Small intestine (tissue), 7 donors: ENCODE data around the gene SORT1. TPM values are rescaled to one million over a fixed set of nuclear protein-coding genes. Genes with fewer than 3 reads are reported as not detected.

Experiments
- DNase-seq, 2 donors: peaks; one replicate each; pipeline versions ENCODE4 v3.0.0 to v3.0.0-alpha.2; 2013
- FAIRE-seq: peaks from 2 replicates; lab custom pipeline; 2012; peaks lifted over from hg19 to GRCh38; lab: Jason Lieb, UNC
- H3K27ac ChIP-seq, 3 donors: one replicate each; pipeline ENCODE4 v1.5.1; 2013; ENCODE audit warnings: low read length in 2 of 3, mild to moderate bottlenecking in 2 of 3, control low read depth in 1 of 3, inconsistent platforms in 1 of 3, low read depth in 1 of 3, moderate library complexity in 1 of 3
- H3K27me3 ChIP-seq, 3 donors: one replicate each; pipeline ENCODE4 v1.6.1; 2013; ENCODE audit warnings: low read length in 3 of 3, inconsistent platforms in 1 of 3; ENCODE audit not compliant: control insufficient read depth in 3 of 3, insufficient read depth in 3 of 3
- H3K36me3 ChIP-seq, 3 donors: one replicate each; pipeline ENCODE4 v1.6.1; 2013; ENCODE audit warnings: low read length in 3 of 3, inconsistent platforms in 1 of 3, low read depth in 1 of 3, mild to moderate bottlenecking in 1 of 3, moderate library complexity in 1 of 3; ENCODE audit not compliant: control insufficient read depth in 3 of 3, insufficient read depth in 2 of 3
- H3K4me1 ChIP-seq, 3 donors: one replicate each; pipeline ENCODE4 v1.6.1; 2013; ENCODE audit warnings: low read length in 2 of 3, inconsistent platforms in 1 of 3, low read depth in 1 of 3, mild to moderate bottlenecking in 1 of 3, moderate library complexity in 1 of 3; ENCODE audit not compliant: control insufficient read depth in 3 of 3, insufficient read depth in 2 of 3
- H3K4me3 ChIP-seq, 3 donors: one replicate each; pipeline ENCODE4 v1.5.1; 2013; ENCODE audit warnings: low read length in 3 of 3, control low read depth in 1 of 3, inconsistent platforms in 1 of 3, low read depth in 1 of 3, mild to moderate bottlenecking in 1 of 3, moderate library complexity in 1 of 3
- H3K9me3 ChIP-seq, 2 donors: one replicate each; pipeline ENCODE4 v1.6.1; 2013; ENCODE audit warnings: low read depth in 1 of 2, low read length in 1 of 2; ENCODE audit not compliant: control insufficient read depth in 2 of 2, insufficient read depth in 1 of 2
- WGBS, 3 donors: extraction: QIAGEN DNeasy Blood & Tissue Kit; methylation state at CpG; one replicate each; pipeline ENCODE4 v1.1.7; 2013; 5-methylcytosine and 5-hydroxymethylcytosine counted together
- polyA plus RNA-seq, 4 donors: library from polyadenylated mRNA; stranded (reverse) in 3 of 4; unstranded in 1 of 4; fragments of 200-250 nt in 3 of 4; fragments of 120-200 nt in 1 of 4; gene quantifications; one replicate each; pipeline versions ENCODE4 v1.2.1 to v1.2.3, GENCODE V29; 2013
- donor health status: healthy with polysubstance abuse.
- donor health status: control.
- donor health status: control.
- donor health status: Bipolar disorder and iron deficiency.
- donor health status: healthy.

SORT1 gene
- polyA plus RNA-seq, 4 donors, result 7.0 to 51.5 (median 23.6) TPM

GRCh38 chr1:109282497-109282951 is 115.2 kb downstream of the SORT1 start:
- DNase-seq, result peak in 1 of 2 donors; percentile 4
- peak overlapping the region in 1 of 3 donors; percentile 85 for H3K27ac ChIP-seq

GRCh38 chr1:109281680-109282496 is 115.8 kb downstream of the SORT1 start:
- Histone ChIP-seq H3K36me3 (peaks cover 0 to 19% (median 0%) of the 10 kb centered on the region in 3 donors), H3K27ac (no peak overlapping the region), H3K9me3 (no peaks in the 10 kb centered on the region), H3K4me1 (peaks cover 0 to 37% (median 4%) of the 10 kb centered on the region in 3 donors), H3K27me3 (no peaks in the 10 kb centered on the region), H3K4me3 (peak overlapping the region in 1 of 3 donors; percentile 84)
- 69 to 84% (median 81%) methylated on average over 28 of the region's 28 CpGs for WGBS, 3 donors
- no peak for FAIRE-seq
- DNase-seq, result no peak

More at GRCh38 chr1:109282497-109282951, 115.2 kb downstream of the SORT1 start:
- Histone ChIP-seq H3K36me3 (peaks cover 0 to 19% (median 0%) of the 10 kb centered on the region in 3 donors), H3K27me3 (no peaks in the 10 kb centered on the region), H3K4me1 (peaks cover 0 to 31% (median 4%) of the 10 kb centered on the region in 3 donors), H3K4me3 (peak overlapping the region; percentile 45 to 84 (median 59)), H3K9me3 (no peaks in the 10 kb centered on the region)
- no peak for FAIRE-seq
- WGBS, 3 donors, result 6 to 16% (median 13%) methylated on average over 10 of the region's 10 CpGs

GRCh38 chr1:109280862-109281261 is 116.9 kb downstream of the SORT1 start:
- Histone ChIP-seq H3K4me1 (peaks cover 0 to 42% (median 4%) of the 10 kb centered on the region in 3 donors), H3K27ac (no peak overlapping the region), H3K27me3 (no peaks in the 10 kb centered on the region), H3K9me3 (no peaks in the 10 kb centered on the region), H3K36me3 (peaks cover 0 to 20% (median 0%) of the 10 kb centered on the region in 3 donors), H3K4me3 (no peak overlapping the region)
- no peak for DNase-seq
- 95 to 97% (median 97%) methylated on average over 12 of the region's 12 CpGs for WGBS, 3 donors
- FAIRE-seq, result no peak

GRCh38 chr1:109279615-109280278 is 118.0 kb downstream of the SORT1 start:
- Histone ChIP-seq H3K4me1 (peaks cover 0 to 52% (median 4%) of the 10 kb centered on the region in 3 donors), H3K36me3 (peaks cover 0 to 22% (median 0%) of the 10 kb centered on the region in 3 donors), H3K9me3 (no peaks in the 10 kb centered on the region), H3K27ac (no peak overlapping the region), H3K27me3 (no peaks in the 10 kb centered on the region), H3K4me3 (no peak overlapping the region)
- FAIRE-seq, result no peak
- DNase-seq, result no peak
- WGBS, 3 donors, result 81 to 90% (median 84%) methylated on average over 5 of the region's 5 CpGs

- Histone ChIP-seq H3K4me1 (peaks cover 0 to 65% (median 0%) of the 10 kb centered on the region in 3 donors), H3K4me3 (no peak overlapping the region), H3K36me3 (peaks cover 0 to 36% (median 0%) of the 10 kb centered on the region in 3 donors), H3K9me3 (no peaks in the 10 kb centered on the region), H3K27me3 (no peaks in the 10 kb centered on the region), H3K27ac (peak overlapping the region; percentile 3 to 79 (median 17))
- peak; percentile 91 to 94 for DNase-seq
- 39 to 60% (median 47%) methylated on average over 7 of the region's 7 CpGs for WGBS, 3 donors
- no peak for FAIRE-seq
These were observed 120.1 kb downstream of the SORT1 start for GRCh38 chr1:109277434-109278204.

- no peak for FAIRE-seq
These were observed 121.9 kb downstream of the SORT1 start for GRCh38 chr1:109275706-109276345.

GRCh38 chr1:109274533-109275476 is 122.9 kb downstream of the SORT1 start:
- DNase-seq (peak; percentile 58 to 69), FAIRE-seq (no peak)
- 16 to 39% (median 36%) methylated on average over 22 to 24 of the region's 24 CpGs for WGBS, 3 donors
- Histone ChIP-seq H3K4me1 (peaks cover 0 to 54% (median 0%) of the 10 kb centered on the region in 3 donors), H3K9me3 (no peaks in the 10 kb centered on the region), H3K36me3 (peaks cover 0 to 53% (median 0%) of the 10 kb centered on the region in 3 donors), H3K27ac (peak overlapping the region in 1 of 3 donors; percentile 76), H3K27me3 (no peaks in the 10 kb centered on the region), H3K4me3 (peak overlapping the region in 1 of 3 donors; percentile 1)

More at GRCh38 chr1:109275706-109276345, 121.9 kb downstream of the SORT1 start:
- no peaks in the 10 kb centered on the region for H3K9me3 ChIP-seq
- 77 to 88% (median 86%) methylated on average over 9 of the region's 9 CpGs for WGBS, 3 donors
- H3K4me1 ChIP-seq, result peaks cover 0 to 54% (median 0%) of the 10 kb centered on the region in 3 donors
- DNase-seq, result no peak
- peaks cover 0 to 50% (median 0%) of the 10 kb centered on the region in 3 donors for H3K36me3 ChIP-seq
- peak overlapping the region in 1 of 3 donors; percentile 9 for H3K27ac ChIP-seq
- H3K27me3 ChIP-seq, result no peaks in the 10 kb centered on the region
- H3K4me3 ChIP-seq, result no peak overlapping the region
